Breast epithelium (tissue), 3 donors: ENCODE data around the gene RSPO3.

Experiments
- CTCF ChIP-seq, 3 donors: fragments of 450-650 bp; IDR thresholded peaks; one replicate each; pipeline ENCODE4 v1.5.1; 2016 to 2017; ENCODE audit warnings: antibody characterized with exemption in 3 of 3, mild to moderate bottlenecking in 3 of 3, moderate library complexity in 3 of 3
- POLR2AphosphoS5 ChIP-seq, 3 donors: sonication (generic); formaldehyde crosslinking; IDR thresholded peaks; one replicate each; pipeline ENCODE4 v1.6.1; 2017; ENCODE audit warnings: antibody characterized with exemption in 3 of 3

- no peak for TF ChIP-seq CTCF (IDR thresholded peaks at IDR 0.05)
- no peak for TF ChIP-seq POLR2AphosphoS5 (IDR thresholded peaks at IDR 0.05)
Observed at GRCh38 chr6:127094791-127095190, 23.7 kb upstream of the RSPO3 start.
